GM21723 (cell line): ENCODE measurements around the gene UGT2A1.
"Not testable (repeated sequence)": the region's sequence is repeated elsewhere in the genome, so short reads cannot be mapped to it uniquely, and the experiment has no call there.

Experiments
- ATAC-seq: cut with Tn5 transposase; IDR thresholded peaks from one replicate; pipeline ENCODE4 v1.9.1; 2021; ENCODE audit warnings: mild to moderate bottlenecking, moderate library complexity; ENCODE audit not compliant: unreplicated experiment

The UGT2A1 gene

GRCh38 chr4:69653147-69653546, at the start of gene UGT2A1:
TSS of gene UGT2A1 (minus strand) at chr4:69653247. CDS start at chr4:69647644, 5,603 bp downstream.
- no peak for ATAC-seq

- ATAC-seq = no peak
Measured at GRCh38 chr4:69702201-69702600, 49.2 kb upstream of the UGT2A1 start.

GRCh38 chr4:69701696-69702095, 48.6 kb upstream of the UGT2A1 start:
- no peak for ATAC-seq

GRCh38 chr4:69697536-69698242, 44.6 kb upstream of the UGT2A1 start:
- ATAC-seq = no peak

GRCh38 chr4:69689599-69689998, 36.6 kb upstream of the UGT2A1 start:
- no peak for ATAC-seq

GRCh38 chr4:69684804-69685203, 31.8 kb upstream of the UGT2A1 start:
- no peak for ATAC-seq

GRCh38 chr4:69668680-69669079, 15.6 kb upstream of the UGT2A1 start:
- no peak for ATAC-seq

GRCh38 chr4:69664009-69664408, 11.0 kb upstream of the UGT2A1 start:
- not testable (repeated sequence) for ATAC-seq

GRCh38 chr4:69661130-69661803, 8.2 kb upstream of the UGT2A1 start:
- not testable (repeated sequence) for ATAC-seq

GRCh38 chr4:69658133-69658532, 5.1 kb upstream of the UGT2A1 start:
- no peak for ATAC-seq

- ATAC-seq = no peak
Measured at GRCh38 chr4:69656653-69657158, 3.7 kb upstream of the UGT2A1 start.

- no peak for ATAC-seq
Measured at GRCh38 chr4:69650872-69651271, 2.2 kb downstream of the UGT2A1 start.

GRCh38 chr4:69649629-69650028, 3.4 kb downstream of the UGT2A1 start:
- ATAC-seq = no peak

- ATAC-seq = no peak
Measured at GRCh38 chr4:69649207-69649606, 3.8 kb downstream of the UGT2A1 start.

GRCh38 chr4:69642961-69643360, 10.1 kb downstream of the UGT2A1 start:
- no peak for ATAC-seq

GRCh38 chr4:69640289-69640688, 12.8 kb downstream of the UGT2A1 start:
- ATAC-seq = no peak

- no peak for ATAC-seq
Measured at GRCh38 chr4:69639542-69639941, 13.5 kb downstream of the UGT2A1 start, which contains the start of gene UGT2A2. TSS of gene UGT2A2 (minus strand) at chr4:69639642. CDS start at chr4:69639640, 2 bp downstream.

- no peak for ATAC-seq
Measured at GRCh38 chr4:69617083-69617694, 35.9 kb downstream of the UGT2A1 start.

- no peak for ATAC-seq
Measured at GRCh38 chr4:69610484-69610883, 42.6 kb downstream of the UGT2A1 start.

GRCh38 chr4:69601065-69601464, 52.0 kb downstream of the UGT2A1 start:
- ATAC-seq = no peak

- ATAC-seq = no peak
Measured at GRCh38 chr4:69600013-69600412, 53.0 kb downstream of the UGT2A1 start.

GRCh38 chr4:69594382-69594781, 58.7 kb downstream of the UGT2A1 start:
- ATAC-seq = no peak
